Neuron (in vitro differentiated cells): ENCODE measurements around the gene MEIKIN.
"Not testable (repeated sequence)": the region's sequence is repeated elsewhere in the genome, so short reads cannot be mapped to it uniquely, and the experiment has no call there.

ENCODE experiments used
- H2AFZ ChIP-seq: one replicate; pipeline ENCODE4 v1.6.1; 2013; ENCODE audit warnings: low read depth, mild to moderate bottlenecking, inconsistent platforms, low read length, moderate library complexity
- H3K27me3 ChIP-seq: one replicate; pipeline ENCODE4 v1.6.1; 2013; ENCODE audit warnings: low read length; ENCODE audit not compliant: insufficient read depth
- H3K36me3 ChIP-seq: one replicate; pipeline ENCODE4 v1.6.1; 2013; ENCODE audit warnings: low read length; ENCODE audit not compliant: insufficient read depth
- H3K4me1 ChIP-seq: one replicate; pipeline ENCODE4 v1.6.1; 2013; ENCODE audit warnings: low read length; ENCODE audit not compliant: insufficient read depth
- H3K4me3 ChIP-seq: 2 replicates; pipeline ENCODE4 v1.5.1; 2013; ENCODE audit warnings: mild to moderate bottlenecking, low read length, moderate library complexity
- H3K9me3 ChIP-seq: one replicate; pipeline ENCODE4 v1.6.1; 2013; ENCODE audit warnings: low read length

MEIKIN gene

GRCh38 chr5:131854134-131854533, 91.3 kb downstream of the MEIKIN start:
- no peak overlapping the region for H2AFZ ChIP-seq
- no peak overlapping the region for H3K4me3 ChIP-seq
- H3K4me1 ChIP-seq = no peaks in the 10 kb centered on the region
- no peaks in the 10 kb centered on the region for H3K27me3 ChIP-seq
- H3K9me3 ChIP-seq = no peaks in the 10 kb centered on the region
- H3K36me3 ChIP-seq = no peaks in the 10 kb centered on the region

DNA sequence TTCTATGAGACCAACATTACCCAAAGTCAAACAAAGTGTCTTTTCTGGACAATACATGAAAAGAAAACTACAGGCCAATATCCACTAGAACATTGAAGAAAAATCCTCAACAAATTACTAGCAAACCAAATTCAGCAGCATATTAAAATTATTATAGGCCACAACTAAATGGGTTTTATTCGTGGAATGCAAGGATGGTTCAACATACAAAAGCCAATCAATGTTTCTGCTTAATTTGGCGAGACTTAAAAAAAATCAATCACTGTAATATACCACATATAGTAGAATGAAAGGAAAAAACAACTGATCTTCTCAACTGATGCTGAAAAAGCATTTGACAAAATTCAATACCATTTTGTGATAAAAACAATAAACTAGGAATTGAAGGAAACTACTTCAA, 96.8 kb downstream of the MEIKIN start:
- H2AFZ ChIP-seq = no peak overlapping the region
- H3K4me1 ChIP-seq = no peaks in the 10 kb centered on the region
- H3K36me3 ChIP-seq = no peaks in the 10 kb centered on the region
- H3K27me3 ChIP-seq = no peaks in the 10 kb centered on the region
- no peak overlapping the region for H3K4me3 ChIP-seq
- H3K9me3 ChIP-seq = no peaks in the 10 kb centered on the region

DNA sequence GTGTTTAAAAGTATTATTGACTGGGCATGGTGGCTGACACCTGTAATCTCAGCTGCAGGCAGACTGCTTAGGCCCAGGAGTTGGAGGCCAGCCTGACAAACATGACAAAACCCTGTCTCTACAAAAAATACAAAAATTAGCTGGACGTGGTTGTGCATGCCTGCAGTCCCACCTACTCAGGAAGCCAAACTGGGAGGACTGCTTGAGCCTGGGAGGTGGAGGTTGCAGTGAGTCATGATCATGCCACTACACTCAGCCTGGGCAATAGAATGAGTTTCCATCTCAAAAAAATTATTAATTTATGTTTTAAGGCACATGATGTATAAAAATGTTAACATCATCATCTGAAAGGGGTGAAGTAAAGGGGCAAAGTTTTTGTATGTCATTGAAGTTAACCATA, 98.9 kb downstream of the MEIKIN start:
- H2AFZ ChIP-seq = no peak overlapping the region

GRCh38 chr5:131845828-131846227, 99.6 kb downstream of the MEIKIN start:
- Histone ChIP-seq H3K27me3 (no peaks in the 10 kb centered on the region), H3K9me3 (no peaks in the 10 kb centered on the region), H3K4me3 (no peak overlapping the region), H3K36me3 (no peaks in the 10 kb centered on the region), H2AFZ (no peak overlapping the region), H3K4me1 (no peaks in the 10 kb centered on the region)

More for the DNA sequence above, 98.9 kb downstream of the MEIKIN start:
- Histone ChIP-seq H3K4me1 (no peaks in the 10 kb centered on the region), H3K36me3 (no peaks in the 10 kb centered on the region), H3K4me3 (no peak overlapping the region), H3K27me3 (no peaks in the 10 kb centered on the region), H3K9me3 (no peaks in the 10 kb centered on the region)

DNA sequence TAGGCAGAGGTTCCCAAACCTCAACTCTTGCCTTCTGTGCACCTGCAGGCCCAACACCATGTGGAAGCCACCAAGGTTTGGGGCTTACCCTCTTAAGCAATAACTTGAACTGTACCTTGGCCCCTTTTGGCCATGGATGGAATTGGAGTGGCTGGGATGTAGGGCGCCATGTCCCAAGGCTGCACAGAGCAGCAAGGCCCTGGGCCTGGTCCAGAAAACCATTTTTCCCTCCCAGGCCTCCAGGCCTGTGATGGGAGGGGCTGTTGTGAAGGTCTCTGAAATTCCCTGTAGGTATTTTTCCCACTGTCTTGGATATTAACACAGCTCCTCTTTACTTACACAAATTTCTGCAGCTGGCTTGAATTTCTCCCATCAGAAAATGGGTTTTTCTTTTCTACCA, 102.5 kb downstream of the MEIKIN start:
- not testable (repeated sequence) for H3K36me3 ChIP-seq, H3K27me3 ChIP-seq, H2AFZ ChIP-seq, H3K4me3 ChIP-seq, H3K4me1 ChIP-seq, H3K9me3 ChIP-seq

DNA sequence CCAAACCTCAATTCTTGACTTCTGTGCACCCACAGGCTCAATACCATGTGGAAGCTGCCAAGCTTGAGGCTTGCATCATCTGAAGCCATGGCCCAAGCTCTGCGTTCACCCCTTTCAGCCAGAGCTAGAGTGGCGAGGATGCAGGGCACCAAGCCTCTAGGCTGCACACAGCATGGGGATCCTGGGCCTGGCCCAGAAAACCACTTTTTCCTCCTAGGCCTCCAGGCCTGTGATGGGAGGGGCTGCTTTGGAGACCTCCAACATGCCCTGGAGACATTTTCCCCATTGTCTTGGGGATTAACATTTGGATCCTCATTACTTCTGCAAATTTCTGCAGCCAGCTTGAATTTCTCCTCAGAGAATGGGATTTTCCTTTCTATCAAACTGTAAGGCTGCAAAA, 112.8 kb downstream of the MEIKIN start:
- not testable (repeated sequence) for H3K9me3 ChIP-seq, H3K4me1 ChIP-seq, H3K4me3 ChIP-seq, H3K27me3 ChIP-seq, H3K36me3 ChIP-seq, H2AFZ ChIP-seq

GRCh38 chr5:131825404-131826013, 120.0 kb downstream of the MEIKIN start:
- no peak overlapping the region for H2AFZ ChIP-seq
- H3K27me3 ChIP-seq = no peaks in the 10 kb centered on the region
- no peak overlapping the region for H3K4me3 ChIP-seq
- H3K36me3 ChIP-seq = no peaks in the 10 kb centered on the region
- no peaks in the 10 kb centered on the region for H3K4me1 ChIP-seq
- H3K9me3 ChIP-seq = no peaks in the 10 kb centered on the region

DNA sequence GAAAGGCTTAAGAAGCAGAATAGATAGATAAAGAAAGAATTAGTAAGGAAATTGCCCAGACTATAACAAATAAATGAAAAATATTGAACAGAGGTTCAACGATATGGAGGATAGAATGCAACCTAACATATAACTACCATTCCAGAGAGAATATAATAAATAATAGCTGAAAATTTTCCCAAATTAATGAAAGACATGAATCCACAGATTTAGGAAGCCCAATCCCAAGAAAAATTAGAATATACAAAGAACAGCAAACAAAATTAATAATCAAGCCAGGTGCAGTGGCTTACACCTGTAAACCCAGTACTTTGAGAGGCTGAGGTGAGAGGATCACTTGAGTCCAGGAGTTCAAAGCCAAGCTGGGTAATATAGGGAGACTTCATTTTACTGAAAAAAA, 120.8 kb downstream of the MEIKIN start:
- Histone ChIP-seq H3K9me3 (no peaks in the 10 kb centered on the region), H3K36me3 (no peaks in the 10 kb centered on the region), H3K4me3 (no peak overlapping the region), H3K27me3 (no peaks in the 10 kb centered on the region), H2AFZ (no peak overlapping the region), H3K4me1 (no peaks in the 10 kb centered on the region)

DNA sequence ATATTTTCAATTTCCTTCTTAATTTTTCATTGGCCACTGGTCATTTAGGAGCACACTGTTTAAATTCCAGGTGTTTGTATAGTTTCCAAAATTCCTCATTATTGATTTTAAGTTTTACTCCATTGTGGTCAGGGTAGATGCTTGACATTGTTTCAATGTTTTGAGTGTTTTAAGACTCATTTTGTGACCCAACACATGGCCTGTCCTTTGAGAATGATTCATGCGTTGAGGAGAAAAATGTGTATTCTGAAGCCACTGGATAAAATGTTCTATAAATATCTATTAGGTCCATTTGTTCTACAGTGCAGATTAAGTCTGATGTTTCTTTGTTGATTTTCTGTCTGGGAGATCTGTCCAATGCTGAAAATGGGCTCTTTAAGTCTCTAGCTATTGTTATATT, 124.2 kb downstream of the MEIKIN start:
- no peaks in the 10 kb centered on the region for H3K36me3 ChIP-seq
- no peaks in the 10 kb centered on the region for H3K27me3 ChIP-seq

GRCh38 chr5:131818001-131818724, 127.3 kb downstream of the MEIKIN start:
- no peaks in the 10 kb centered on the region for H3K27me3 ChIP-seq
- no peaks in the 10 kb centered on the region for H3K9me3 ChIP-seq
- no peaks in the 10 kb centered on the region for H3K36me3 ChIP-seq
- H2AFZ ChIP-seq = no peak overlapping the region
- H3K4me3 ChIP-seq = no peak overlapping the region
- peaks cover 8% of the 10 kb centered on the region for H3K4me1 ChIP-seq

More for the DNA sequence above, 124.2 kb downstream of the MEIKIN start:
- H3K4me3 ChIP-seq = no peak overlapping the region
- H3K4me1 ChIP-seq = no peaks in the 10 kb centered on the region
- H3K9me3 ChIP-seq = no peaks in the 10 kb centered on the region
- no peak overlapping the region for H2AFZ ChIP-seq

DNA sequence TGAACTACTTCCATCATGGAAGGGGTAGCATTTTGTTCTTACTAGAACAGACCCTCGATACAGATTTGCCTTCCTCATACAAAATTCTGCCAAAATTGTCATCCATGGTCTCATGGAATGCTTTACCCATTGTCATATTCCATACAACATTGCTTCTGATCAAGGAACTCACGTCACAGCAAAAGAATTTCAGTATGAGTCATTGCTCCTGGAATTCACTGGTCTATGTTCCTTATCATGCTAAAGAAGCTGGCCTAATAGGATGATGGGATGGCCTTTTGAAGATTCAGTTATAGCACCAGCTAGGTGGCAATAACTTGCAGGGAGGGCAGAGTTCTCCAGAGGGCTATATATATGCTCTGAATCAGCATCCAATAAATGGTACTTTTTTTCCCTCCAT, 130.5 kb downstream of the MEIKIN start:
- no peaks in the 10 kb centered on the region for H3K36me3 ChIP-seq
- H2AFZ ChIP-seq = no peak overlapping the region
- no peak overlapping the region for H3K4me3 ChIP-seq
- H3K27me3 ChIP-seq = no peaks in the 10 kb centered on the region
- no peaks in the 10 kb centered on the region for H3K9me3 ChIP-seq
- peaks cover 8% of the 10 kb centered on the region for H3K4me1 ChIP-seq

DNA sequence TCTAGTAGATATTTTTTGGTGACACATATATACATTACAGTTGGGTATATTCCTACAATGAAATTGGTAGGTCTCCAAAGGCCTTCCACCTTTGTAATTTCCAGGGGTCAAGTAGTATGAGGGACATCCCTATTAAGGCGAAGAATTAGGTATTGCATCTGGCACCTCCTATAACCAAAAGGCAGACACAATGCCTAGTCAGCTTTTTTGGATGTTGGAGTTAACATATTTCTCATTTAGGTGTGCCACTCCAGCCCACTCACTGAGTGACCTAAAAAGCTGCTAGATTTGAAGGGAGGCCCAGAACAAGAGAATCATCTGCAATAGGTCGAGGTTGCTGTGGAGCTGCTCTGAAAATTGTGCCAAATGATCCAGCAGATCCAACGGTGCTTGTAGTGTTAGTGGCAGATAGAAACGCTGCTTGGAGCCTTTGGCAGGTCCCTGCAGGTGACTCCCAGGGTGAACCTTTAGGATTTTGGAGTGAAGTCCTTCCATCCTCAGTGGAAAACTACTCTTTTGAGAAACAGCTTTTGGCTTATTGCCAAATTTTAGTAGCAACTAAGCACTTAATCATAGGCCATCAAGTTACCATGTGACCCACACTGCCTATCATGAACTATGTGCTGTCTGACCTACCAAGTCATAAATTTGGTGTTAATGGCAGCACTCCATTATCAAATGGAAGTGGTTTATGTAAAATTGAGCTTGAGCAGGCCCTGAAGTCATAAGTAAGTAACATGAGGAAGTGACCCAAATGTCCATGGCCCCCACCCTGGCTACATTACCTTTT, 132.9 kb downstream of the MEIKIN start:
- Histone ChIP-seq H3K4me1 (peaks cover 8% of the 10 kb centered on the region), H3K4me3 (no peak overlapping the region), H3K9me3 (no peaks in the 10 kb centered on the region), H3K27me3 (peaks cover 4% of the 10 kb centered on the region), H2AFZ (no peak overlapping the region), H3K36me3 (no peaks in the 10 kb centered on the region)

- Histone ChIP-seq H3K9me3 (no peaks in the 10 kb centered on the region), H3K4me3 (no peak overlapping the region), H2AFZ (no peak overlapping the region), H3K4me1 (peaks cover 8% of the 10 kb centered on the region), H3K36me3 (no peaks in the 10 kb centered on the region), H3K27me3 (peaks cover 6% of the 10 kb centered on the region)
Measured at GRCh38 chr5:131810510-131811249, 134.8 kb downstream of the MEIKIN start.
